ENCODE data around the gene DLG2.

Gene DLG2

GRCh38 chr11:84300092-84300491, 1327.1 kb downstream of the DLG2 start:
- TF ChIP-seq CTCF (IDR thresholded peaks at IDR 0.05) = no peak

- TF ChIP-seq CTCF (IDR thresholded peaks at IDR 0.05) = no peak
These were observed 1329.6 kb downstream of the DLG2 start for GRCh38 chr11:84297570-84297969.

- no peak for TF ChIP-seq CTCF (IDR thresholded peaks at IDR 0.05)
These were observed 1331.3 kb downstream of the DLG2 start for GRCh38 chr11:84295815-84296214.

GRCh38 chr11:84292955-84293354, 1334.2 kb downstream of the DLG2 start:
- TF ChIP-seq CTCF (IDR thresholded peaks at IDR 0.05) = no peak

GRCh38 chr11:84292006-84292405, 1335.1 kb downstream of the DLG2 start:
- TF ChIP-seq CTCF (IDR thresholded peaks at IDR 0.05) = no peak

- TF ChIP-seq CTCF (IDR thresholded peaks at IDR 0.05) = no peak
These were observed 1336.5 kb downstream of the DLG2 start for GRCh38 chr11:84290647-84291046.

- TF ChIP-seq CTCF (IDR thresholded peaks at IDR 0.05) = no peak
These were observed 1337.7 kb downstream of the DLG2 start for GRCh38 chr11:84289381-84289906.

- no peak for TF ChIP-seq CTCF (IDR thresholded peaks at IDR 0.05)
These were observed 1353.6 kb downstream of the DLG2 start for GRCh38 chr11:84273541-84273940.

Measured in LNCAP (cell line).